Esophagus squamous epithelium (tissue), 4 donors: Measurements from ENCODE around the gene SLC30A9.

Experiments used
- CTCF ChIP-seq, 6 experiments: fragments of 450-650 bp in 4 of 6; fragments of 200-600 bp in 2 of 6; sonication (generic) in 2 of 6; IDR thresholded peaks; one replicate each; pipeline ENCODE4 v1.5.1; 2016 to 2019; ENCODE audit warnings: antibody characterized with exemption in 6 of 6, mild to moderate bottlenecking in 4 of 6, moderate library complexity in 4 of 6
- POLR2A ChIP-seq, 4 donors: fragments of 450-650 bp; IDR thresholded peaks; one replicate each; pipeline ENCODE4 v1.6.1; 2017; ENCODE audit warnings: antibody characterized with exemption in 4 of 4, mild to moderate bottlenecking in 4 of 4, moderate library complexity in 3 of 4

GRCh38 chr4:42132099-42132498 lies 141.8 kb downstream of the SLC30A9 start:
- TF ChIP-seq POLR2A (IDR thresholded peaks at IDR 0.05) (no peak), CTCF (IDR thresholded peaks at IDR 0.05) (no peak)
